Measurements from ENCODE around the gene ANO10. TPM values are rescaled to one million over a fixed set of nuclear protein-coding genes. Genes with fewer than 3 reads are reported as not detected.
"Not testable (repeated sequence)": the region's sequence is repeated elsewhere in the genome, so short reads cannot be mapped to it uniquely, and the experiment has no call there.

Gene ANO10
- 100 to 1,000 TPM in 1 of 2 donors, 10 to 100 TPM in 1; 83.8 to 112 TPM for total RNA-seq
- 32.4 TPM for polyA plus RNA-seq (2013, experiment 1 of 2)
- polyA plus RNA-seq (2013, experiment 2 of 2) = 33.9 TPM
- long read RNA-seq, experiment 1, transcript ANO10-201 (13 exons, 3,212 nt) = major isoform, 10 of 37 reads
- long read RNA-seq, experiment 1, partial matches to known transcripts = 15 of 37 reads
- long read RNA-seq, experiment 1, other reads (novel, unspliced or antisense) = 12 of 37 reads
- long read RNA-seq, experiment 2, transcript ANO10-201 (13 exons, 3,212 nt) = major isoform, 94 of 158 reads
- long read RNA-seq, experiment 2, partial matches to known transcripts = 11 of 158 reads
- long read RNA-seq, experiment 2, other reads (novel, unspliced or antisense) = 47 of 158 reads
- long read RNA-seq, experiment 3, transcript ANO10-203 (12 exons, 2,419 nt) = minor isoform, 8 of 459 reads
- long read RNA-seq, experiment 3, transcript ANO10-201 (13 exons, 3,212 nt) = major isoform, 345 of 459 reads
- long read RNA-seq, experiment 3, partial matches to known transcripts = 26 of 459 reads
- long read RNA-seq, experiment 3, other reads (novel, unspliced or antisense) = 76 of 459 reads
- long read RNA-seq, experiment 4, transcript ANO10-201 (13 exons, 3,212 nt) = major isoform, 65 of 151 reads
- long read RNA-seq, experiment 4, partial matches to known transcripts = 47 of 151 reads
- long read RNA-seq, experiment 4, other reads (novel, unspliced or antisense) = 32 of 151 reads

GRCh38 chr3:43621656-43622432, at the start of gene ANO10:
ANO10 (minus strand) TSS chr3:43622011; CDS start chr3:43605852, 16,159 bp downstream.
- no peaks in the 10 kb centered on the region for H3K27me3 Mint-ChIP-seq (ENCODE audit: insufficient read depth)

DNA sequence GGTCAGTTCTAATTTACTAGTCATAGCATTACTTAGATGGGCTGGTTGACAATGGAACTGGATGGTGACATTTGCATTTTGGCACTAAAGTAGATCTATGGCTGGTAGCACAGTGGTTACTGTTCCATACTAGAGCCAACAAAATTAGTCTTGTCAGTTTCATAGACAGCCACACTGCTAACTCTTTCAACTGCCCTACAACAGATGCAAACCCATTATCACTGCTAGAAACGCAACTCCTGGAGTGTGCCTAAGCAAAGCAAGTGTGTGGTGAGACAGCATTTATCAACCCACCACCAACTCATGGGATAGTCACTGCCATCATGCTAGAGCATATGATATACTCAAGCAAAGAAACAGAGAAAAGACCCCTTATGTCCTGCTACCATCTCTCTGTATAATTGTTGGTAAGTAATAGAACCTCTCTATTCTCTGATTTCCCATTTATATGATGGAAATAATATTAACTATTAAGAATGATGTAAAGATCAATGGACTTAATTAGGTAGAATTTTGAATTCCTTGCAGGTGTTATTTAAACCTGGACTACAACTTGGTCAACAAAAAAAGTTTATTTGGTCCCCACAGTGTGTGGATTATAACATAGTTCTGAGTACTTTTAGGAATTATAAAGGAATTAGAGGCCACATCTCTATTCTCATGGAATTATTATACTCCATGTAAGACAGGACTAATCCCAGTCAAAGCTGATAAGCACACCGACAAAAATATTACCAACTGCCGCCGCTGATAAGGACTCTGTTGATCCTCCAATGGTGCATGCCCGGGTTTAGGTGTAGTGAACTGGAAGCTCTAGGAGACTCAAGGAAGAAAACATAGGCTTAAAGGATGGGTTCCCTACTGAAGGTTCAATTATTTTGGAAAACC, 49.1 kb upstream of the ANO10 start:
- no peak overlapping the region for H3K9ac ChIP-seq (ENCODE audit: extremely low read depth, low read length, poor library complexity, severe bottlenecking)
- 95 to 100% methylated on average over 4 to 5 of the region's 5 CpGs for WGBS, 2 experiments (ENCODE audit: insufficient coverage in 1 of 2, insufficient read length in 1 of 2)
- no peaks in the 10 kb centered on the region for H3K9me3 ChIP-seq (ENCODE audit: control insufficient read depth, low read length)
- no peak overlapping the region for H3K27ac ChIP-seq (ENCODE audit: low read depth, low read length)
- H3K36me3 ChIP-seq (ENCODE audit: control insufficient read depth, insufficient read depth, low read length) = no peaks in the 10 kb centered on the region
- H3K27me3 ChIP-seq (ENCODE audit: control insufficient read depth, insufficient read depth, low read length, poor library complexity, severe bottlenecking) = no peaks in the 10 kb centered on the region
- no peak overlapping the region for H3K4me3 ChIP-seq (ENCODE audit: low read length)
- TF ChIP-seq CTCF (conservative IDR thresholded peaks at IDR 0.05) = no peak
- H3K4me3 Mint-ChIP-seq = no peak overlapping the region
- H3K4me1 ChIP-seq (ENCODE audit: control insufficient read depth, insufficient read depth, low read length) = no peaks in the 10 kb centered on the region
- DNase-seq = no peak
- H3K27ac Mint-ChIP-seq = no peak overlapping the region
- peaks cover 39% of the 10 kb centered on the region for H3K27me3 Mint-ChIP-seq (ENCODE audit: insufficient read depth)
- H3K4me1 Mint-ChIP-seq = peaks cover 12% of the 10 kb centered on the region
- H3K9me3 Mint-ChIP-seq = peaks cover 1% of the 10 kb centered on the region
- peaks cover 2% of the 10 kb centered on the region for H3K36me3 Mint-ChIP-seq (ENCODE audit: low read depth)

More at GRCh38 chr3:43621656-43622432, at the start of gene ANO10:
- H3K9me3 ChIP-seq (ENCODE audit: control insufficient read depth, low read length) = no peaks in the 10 kb centered on the region
- Mint-ChIP-seq H3K4me1 (peaks cover 14% of the 10 kb centered on the region), H3K4me3 (peak within 1 kb of the TSS; percentile 95), H3K36me3 (ENCODE audit: low read depth) (no peaks in the 10 kb centered on the region), H3K27ac (peak within 1 kb of the TSS; percentile 98), H3K9me3 (no peaks in the 10 kb centered on the region)
- peak within 1 kb of the TSS; percentile 83 for H3K9ac ChIP-seq (ENCODE audit: extremely low read depth, low read length, poor library complexity, severe bottlenecking)
- peak within 1 kb of the TSS; percentile 72 for H3K27ac ChIP-seq (ENCODE audit: low read depth, low read length)
- WGBS, 2 experiments (ENCODE audit: insufficient coverage in 1 of 2, insufficient read length in 1 of 2) = 0% methylated on average over 3 to 80 of the region's 80 CpGs
- no peaks in the 10 kb centered on the region for H3K4me1 ChIP-seq (ENCODE audit: control insufficient read depth, insufficient read depth, low read length)
- H3K36me3 ChIP-seq (ENCODE audit: control insufficient read depth, insufficient read depth, low read length) = peaks cover 1% of the 10 kb centered on the region
- H3K4me3 ChIP-seq (ENCODE audit: low read length) = peak within 1 kb of the TSS; percentile 94
- H3K27me3 ChIP-seq (ENCODE audit: control insufficient read depth, insufficient read depth, low read length, poor library complexity, severe bottlenecking) = no peaks in the 10 kb centered on the region
- TF ChIP-seq CTCF (conservative IDR thresholded peaks at IDR 0.05) = no peak
- peak; percentile 99 for DNase-seq

DNA sequence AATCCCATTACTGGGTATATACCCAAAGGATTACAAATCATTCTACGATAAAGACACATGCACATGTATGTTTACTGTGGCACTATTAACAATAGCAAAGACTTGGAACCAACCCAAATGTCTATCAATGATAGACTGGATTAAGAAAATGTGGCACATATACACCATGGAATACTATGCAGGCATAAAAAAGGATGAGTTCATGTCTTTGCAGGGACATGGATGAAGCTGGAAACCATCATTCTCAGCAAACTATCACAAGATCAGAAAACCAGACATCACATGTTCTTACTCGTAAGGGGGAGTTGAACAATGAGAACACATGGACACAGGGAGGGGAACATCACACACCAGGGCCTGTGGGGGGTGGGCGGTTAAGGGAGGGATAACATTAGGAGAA, 43.2 kb upstream of the ANO10 start:
- H3K9me3 ChIP-seq (ENCODE audit: control insufficient read depth, low read length); H3K4me3 Mint-ChIP-seq; H3K27me3 Mint-ChIP-seq (ENCODE audit: insufficient read depth); H3K27me3 ChIP-seq (ENCODE audit: control insufficient read depth, insufficient read depth, low read length, poor library complexity, severe bottlenecking); H3K36me3 ChIP-seq (ENCODE audit: control insufficient read depth, insufficient read depth, low read length); H3K27ac ChIP-seq (ENCODE audit: low read depth, low read length); H3K4me3 ChIP-seq (ENCODE audit: low read length); H3K9ac ChIP-seq (ENCODE audit: extremely low read depth, low read length, poor library complexity, severe bottlenecking); H3K36me3 Mint-ChIP-seq (ENCODE audit: low read depth); DNase-seq; H3K4me1 ChIP-seq (ENCODE audit: control insufficient read depth, insufficient read depth, low read length); H3K27ac Mint-ChIP-seq: not testable (repeated sequence)
- Mint-ChIP-seq H3K9me3 (peaks cover 24% of the 10 kb centered on the region), H3K4me1 (peaks cover 12% of the 10 kb centered on the region)
- WGBS, 2 experiments (ENCODE audit: insufficient coverage in 1 of 2, insufficient read length in 1 of 2) = 57 to 94% methylated on average over 1 to 3 of the region's 3 CpGs

DNA sequence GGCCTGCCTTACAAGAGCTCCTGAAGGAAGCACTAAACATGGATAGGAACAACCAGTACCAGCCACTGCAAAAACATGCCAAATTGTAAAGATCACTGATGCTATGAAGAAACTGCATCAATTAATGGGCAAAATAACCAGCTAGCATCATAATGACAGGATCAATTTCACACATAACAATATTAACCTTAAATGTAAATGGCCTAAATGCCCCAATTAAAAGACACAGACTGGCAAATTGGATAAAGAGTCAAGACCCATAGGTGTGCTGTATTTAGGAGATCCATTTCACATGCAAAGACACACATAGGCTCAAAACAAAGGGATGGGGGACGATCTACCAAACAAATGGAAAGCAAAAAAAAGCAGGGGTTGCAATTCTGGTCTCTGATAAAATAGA, 39.6 kb upstream of the ANO10 start:
- H3K27ac ChIP-seq (ENCODE audit: low read depth, low read length); H3K4me1 ChIP-seq (ENCODE audit: control insufficient read depth, insufficient read depth, low read length); DNase-seq; H3K27me3 ChIP-seq (ENCODE audit: control insufficient read depth, insufficient read depth, low read length, poor library complexity, severe bottlenecking); H3K9me3 ChIP-seq (ENCODE audit: control insufficient read depth, low read length); H3K36me3 Mint-ChIP-seq (ENCODE audit: low read depth); H3K4me3 ChIP-seq (ENCODE audit: low read length); H3K4me3 Mint-ChIP-seq; H3K9ac ChIP-seq (ENCODE audit: extremely low read depth, low read length, poor library complexity, severe bottlenecking); H3K4me1 Mint-ChIP-seq; H3K27me3 Mint-ChIP-seq (ENCODE audit: insufficient read depth); H3K36me3 ChIP-seq (ENCODE audit: control insufficient read depth, insufficient read depth, low read length); H3K27ac Mint-ChIP-seq: not testable (repeated sequence)
- H3K9me3 Mint-ChIP-seq = peaks cover 27% of the 10 kb centered on the region
- 93 to 100% methylated on average over 1 of the region's 1 CpG for WGBS, 2 experiments (ENCODE audit: insufficient coverage in 1 of 2, insufficient read length in 1 of 2)
